ENCODE results near the gene CD93. TPM values are rescaled to one million over a fixed set of nuclear protein-coding genes. Genes with fewer than 3 reads are reported as not detected.

CD93 gene
- total and polyA plus RNA-seq, 2 of the 8 experiments (the other 6 are each of a cell fraction or from before 2014, with no cell fraction given) = under 0.01 to 0.07 TPM

DNA sequence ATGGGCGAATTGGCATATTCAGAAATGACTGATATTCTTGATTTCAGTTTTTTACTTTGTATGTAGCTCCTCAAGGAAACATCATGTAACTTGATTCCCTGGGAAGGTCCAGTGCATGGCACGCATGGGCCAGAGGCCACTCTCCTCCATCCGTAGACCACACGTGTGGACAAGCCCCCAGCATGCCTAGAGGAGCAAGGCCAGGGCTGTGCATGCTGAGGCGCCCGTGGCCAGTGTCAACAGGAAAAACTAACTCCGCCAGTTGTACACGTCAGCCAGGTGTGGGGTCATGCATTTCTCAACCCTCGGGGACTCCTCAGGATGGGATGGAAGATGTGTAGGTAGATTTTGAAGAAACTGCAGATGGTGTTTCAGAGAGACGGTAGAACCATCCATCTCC is 37.8 kb upstream of the CD93 start:
- CTCF ChIA-PET (ENCODE audit: partially characterized antibody) = interaction anchor here (0.6 to 2.7 kb wide), 6 partner anchors 11 to 1332 kb away, joined by 3 to 10 read pairs (median 4); no protein-coding TSS in a partner anchor
- no peak for TF ChIP-seq SP2 (IDR thresholded peaks at IDR 0.05; ENCODE audit: low read length)
- TF ChIP-seq, protein P1, sequence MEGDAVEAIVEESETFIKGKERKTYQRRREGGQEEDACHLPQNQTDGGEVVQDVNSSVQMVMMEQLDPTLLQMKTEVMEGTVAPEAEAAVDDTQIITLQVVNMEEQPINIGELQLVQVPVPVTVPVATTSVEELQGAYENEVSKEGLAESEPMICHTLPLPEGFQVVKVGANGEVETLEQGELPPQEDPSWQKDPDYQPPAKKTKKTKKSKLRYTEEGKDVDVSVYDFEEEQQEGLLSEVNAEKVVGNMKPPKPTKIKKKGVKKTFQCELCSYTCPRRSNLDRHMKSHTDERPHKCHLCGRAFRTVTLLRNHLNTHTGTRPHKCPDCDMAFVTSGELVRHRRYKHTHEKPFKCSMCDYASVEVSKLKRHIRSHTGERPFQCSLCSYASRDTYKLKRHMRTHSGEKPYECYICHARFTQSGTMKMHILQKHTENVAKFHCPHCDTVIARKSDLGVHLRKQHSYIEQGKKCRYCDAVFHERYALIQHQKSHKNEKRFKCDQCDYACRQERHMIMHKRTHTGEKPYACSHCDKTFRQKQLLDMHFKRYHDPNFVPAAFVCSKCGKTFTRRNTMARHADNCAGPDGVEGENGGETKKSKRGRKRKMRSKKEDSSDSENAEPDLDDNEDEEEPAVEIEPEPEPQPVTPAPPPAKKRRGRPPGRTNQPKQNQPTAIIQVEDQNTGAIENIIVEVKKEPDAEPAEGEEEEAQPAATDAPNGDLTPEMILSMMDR (IDR thresholded peaks at IDR 0.05; ENCODE audit: control extremely low read depth in 1 of 3, insufficient read depth in 1 of 3, low read depth in 1 of 3, low read length in 3 of 3) = no peak
- TF ChIP-seq JUND (IDR thresholded peaks at IDR 0.05; ENCODE audit: low read length) = no peak
- TF ChIP-seq RXRA (IDR thresholded peaks at IDR 0.05; ENCODE audit: insufficient read depth, low read depth, low read length) = no peak
- no peak for TF ChIP-seq TAF7 (optimal IDR thresholded peaks at IDR 0.05; ENCODE audit: borderline replicate concordance, low read depth, low read length)
- TF ChIP-seq YY1 (IDR thresholded peaks at IDR 0.05; ENCODE audit: low read depth, low read length) = no peak
- TF ChIP-seq CREB1 (IDR thresholded peaks at IDR 0.05) = no peak
- TF ChIP-seq SIRT6 (IDR thresholded peaks at IDR 0.05; ENCODE audit: low read length) = no peak
- TF ChIP-seq, protein P2, sequence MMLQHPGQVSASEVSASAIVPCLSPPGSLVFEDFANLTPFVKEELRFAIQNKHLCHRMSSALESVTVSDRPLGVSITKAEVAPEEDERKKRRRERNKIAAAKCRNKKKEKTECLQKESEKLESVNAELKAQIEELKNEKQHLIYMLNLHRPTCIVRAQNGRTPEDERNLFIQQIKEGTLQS (IDR thresholded peaks at IDR 0.05; ENCODE audit: insufficient read depth, low read depth, low read length) = no peak
- no peak for TF ChIP-seq SIN3A (conservative IDR thresholded peaks at IDR 0.05 in 1 of 2, IDR thresholded peaks at IDR 0.05 in 1 of 2; ENCODE audit: low read depth in 1 of 2, low read length in 2 of 2)
- no peak for TF ChIP-seq ZNF274 (IDR thresholded peaks at IDR 0.05; ENCODE audit: borderline replicate concordance, extremely low read depth, low read length)
- no peak for TF ChIP-seq HDAC6 (IDR thresholded peaks at IDR 0.05; ENCODE audit: low read depth, low read length)

More for the DNA sequence above, 37.8 kb upstream of the CD93 start:
- Histone ChIP-seq H4K5ac (ENCODE audit: insufficient read length, low read depth, low read length) (no peak overlapping the region), H3K79me1 (ENCODE audit: low read depth, low read length) (no peaks in the 10 kb centered on the region), H3K9me3 (ENCODE audit: insufficient read depth in 2 of 2, low read depth in 1 of 2, low read length in 1 of 2) (no peaks in the 10 kb centered on the region), H3K18ac (ENCODE audit: extremely low read depth, low read length) (no peak overlapping the region), H3K23me2 (ENCODE audit: low read depth, low read length) (no peaks in the 10 kb centered on the region; the same call in 1 of the 2 replicates), H3K4me2 (ENCODE audit: insufficient read depth in 1 of 2, low read depth in 2 of 2, low read length in 2 of 2) (no peak overlapping the region), H2AFZ (ENCODE audit: low read length) (no peak overlapping the region), H2BK5ac (ENCODE audit: low read depth, low read length) (no peak overlapping the region), H3K23ac (ENCODE audit: insufficient read length) (no peak overlapping the region), H3K56ac (replicated peaks; ENCODE audit: insufficient read length, low read depth, low read length) (no peak overlapping the region), H4K8ac (ENCODE audit: extremely low read depth, insufficient read depth, low read length) (no peak overlapping the region), H3K4me1 (replicated peaks in 1 of 4; ENCODE audit: control insufficient read depth in 3 of 4, insufficient read depth in 4 of 4, low read length in 3 of 4) (peaks cover 0 to 3% (median 0%) of the 10 kb centered on the region in 4 experiments; a peak in 2 of 7 replicates), H3K14ac (ENCODE audit: insufficient read length) (no peak overlapping the region), H2BK12ac (ENCODE audit: low read depth, low read length) (no peak overlapping the region), H2AK5ac (ENCODE audit: low read depth, low read length) (no peak overlapping the region), H3K27me3 (replicated peaks in 1 of 4; ENCODE audit: control insufficient read depth in 3 of 4, extremely low read depth in 1 of 4, insufficient read depth in 3 of 4, low read length in 3 of 4) (no peaks in the 10 kb centered on the region), H3K27ac (ENCODE audit: low read depth, low read length) (no peak overlapping the region), H2BK15ac (ENCODE audit: low read length) (no peak overlapping the region), H3K4me3 (ENCODE audit: extremely low read depth in 1 of 4, insufficient read depth in 2 of 4, low read depth in 3 of 4, low read length in 4 of 4) (no peak overlapping the region), H2BK120ac (replicated peaks; ENCODE audit: low read depth, low read length) (no peak overlapping the region), H3K36me3 (ENCODE audit: control insufficient read depth in 2 of 4, insufficient read depth in 4 of 4, low read length in 3 of 4) (no peaks in the 10 kb centered on the region), H3K79me2 (ENCODE audit: control insufficient read depth in 1 of 2, insufficient read depth in 2 of 2, low read length in 2 of 2) (no peaks in the 10 kb centered on the region), H3K9ac (replicated peaks in 1 of 4; ENCODE audit: extremely low read depth in 1 of 4, low read depth in 3 of 4, low read length in 3 of 4) (no peak overlapping the region), H4K91ac (replicated peaks; ENCODE audit: insufficient read length, low read length) (no peak overlapping the region), H3K4ac (replicated peaks; ENCODE audit: insufficient read length, low read depth, low read length) (no peak overlapping the region), H2BK20ac (ENCODE audit: low read length) (no peak overlapping the region), H4K20me1 (replicated peaks in 1 of 2; ENCODE audit: control insufficient read depth in 1 of 2, insufficient read depth in 2 of 2, low read length in 2 of 2) (no peaks in the 10 kb centered on the region)
- 85% methylated on average over 10 of the region's 10 CpGs; no CpG with 5 or more reads in 1 of the 2 experiments for WGBS, 2 experiments (ENCODE audit: extremely low coverage in 1 of 2, insufficient coverage in 1 of 2, insufficient read length in 1 of 2, insufficient replicate concordance in 2 of 2, low coverage in 1 of 2, low lambda C conversion rate in 2 of 2, missing lambda C conversion rate in 1 of 2)
- DNase-seq (ENCODE audit: low read depth in 1 of 2, low spot score in 2 of 2) (no peak), FAIRE-seq (no peak)
- POLR2A ChIA-PET (ENCODE audit: partially characterized antibody) = no interaction called here

Data from H1 (cell line).